NCI-H146 (cell line): ENCODE data around the gene PDE6D.
"Not testable (repeated sequence)": the region's sequence is repeated elsewhere in the genome, so short reads cannot be mapped to it uniquely, and the experiment has no call there.

Experiments used
- DNase-seq: peaks from one replicate; lab custom pipeline; 2025; lab: John Stamatoyannopoulos, UW

Gene PDE6D

GRCh38 chr2:231769170-231770136 lies 11.6 kb downstream of the PDE6D start:
- DNase-seq: no peak

GRCh38 chr2:231765496-231765929 lies 15.6 kb downstream of the PDE6D start:
- no peak for DNase-seq

- DNase-seq: no peak
Measured at GRCh38 chr2:231764760-231765159, 16.3 kb downstream of the PDE6D start.

- no peak for DNase-seq
Measured at GRCh38 chr2:231764124-231764523, 17.0 kb downstream of the PDE6D start.

- DNase-seq: no peak
Measured at GRCh38 chr2:231761735-231762134, 19.3 kb downstream of the PDE6D start.

- DNase-seq: no peak
Measured at GRCh38 chr2:231752061-231752460, 29.0 kb downstream of the PDE6D start.

GRCh38 chr2:231751042-231751815 lies 29.9 kb downstream of the PDE6D start:
- no peak for DNase-seq

GRCh38 chr2:231749016-231749415 lies 32.1 kb downstream of the PDE6D start:
- DNase-seq: not testable (repeated sequence)

GRCh38 chr2:231748153-231748896 lies 32.8 kb downstream of the PDE6D start:
- DNase-seq: not testable (repeated sequence)

- DNase-seq: no peak
Measured at GRCh38 chr2:231745303-231746038, 35.6 kb downstream of the PDE6D start.

- DNase-seq: no peak
Measured at GRCh38 chr2:231743376-231744116, 37.5 kb downstream of the PDE6D start.

- DNase-seq: no peak
Measured at GRCh38 chr2:231737761-231738160, 43.3 kb downstream of the PDE6D start.

- DNase-seq: no peak
Measured at GRCh38 chr2:231732604-231733003, 48.5 kb downstream of the PDE6D start.

- no peak for DNase-seq
Measured at GRCh38 chr2:231727621-231728020, 53.5 kb downstream of the PDE6D start.

GRCh38 chr2:231726276-231726675 lies 54.8 kb downstream of the PDE6D start:
- no peak for DNase-seq

- no peak for DNase-seq
Measured at GRCh38 chr2:231725476-231725875, 55.6 kb downstream of the PDE6D start.

GRCh38 chr2:231722721-231723307 lies 58.3 kb downstream of the PDE6D start:
- DNase-seq: no peak

- no peak for DNase-seq
Measured at GRCh38 chr2:231720987-231721966, 59.8 kb downstream of the PDE6D start.
